ENCODE data around the gene FILIP1.
"Not testable (repeated sequence)": the region's sequence is repeated elsewhere in the genome, so short reads cannot be mapped to it uniquely, and the experiment has no call there.

The FILIP1 gene

DNA sequence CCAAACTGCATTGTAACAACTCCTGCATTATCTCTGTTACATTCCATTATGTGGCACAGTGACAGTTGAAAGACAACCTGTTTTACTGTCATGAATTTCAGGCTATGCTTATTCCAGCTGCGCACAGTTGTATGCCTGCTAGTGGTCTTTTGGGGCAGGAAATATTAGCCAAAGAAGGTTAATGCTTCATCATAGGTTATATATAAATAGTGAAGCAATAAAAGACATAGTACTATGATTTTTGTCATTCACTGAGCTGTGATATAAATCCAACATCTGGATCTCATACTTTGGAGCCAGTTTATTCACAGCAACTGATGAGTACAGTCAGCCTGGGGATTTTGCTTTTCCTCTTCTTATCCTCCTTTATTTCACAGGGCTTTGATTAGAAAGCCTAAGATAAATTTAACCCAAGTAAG is 55.6 kb downstream of the FILIP1 start:
- no peaks in the 10 kb centered on the region for H3K36me3 ChIP-seq (ENCODE audit: low read length)
- H3K27ac ChIP-seq (ENCODE audit: low read depth, low read length), result no peak overlapping the region
- H3K79me2 ChIP-seq (ENCODE audit: insufficient read depth, low read length), result no peaks in the 10 kb centered on the region
- H3K9me3 ChIP-seq (ENCODE audit: insufficient read depth, low read length), result no peaks in the 10 kb centered on the region
- H3K9ac ChIP-seq (ENCODE audit: low read length), result no peak overlapping the region
- H3F3A ChIP-seq (ENCODE audit: insufficient read depth), result no peaks in the 10 kb centered on the region
- no peak overlapping the region for H3K4me3 ChIP-seq (ENCODE audit: insufficient read depth, low read length, poor library complexity, severe bottlenecking)
- H3K4me2 ChIP-seq (ENCODE audit: low read depth, low read length, poor library complexity, severe bottlenecking), result no peak overlapping the region
- TF ChIP-seq, protein P1, sequence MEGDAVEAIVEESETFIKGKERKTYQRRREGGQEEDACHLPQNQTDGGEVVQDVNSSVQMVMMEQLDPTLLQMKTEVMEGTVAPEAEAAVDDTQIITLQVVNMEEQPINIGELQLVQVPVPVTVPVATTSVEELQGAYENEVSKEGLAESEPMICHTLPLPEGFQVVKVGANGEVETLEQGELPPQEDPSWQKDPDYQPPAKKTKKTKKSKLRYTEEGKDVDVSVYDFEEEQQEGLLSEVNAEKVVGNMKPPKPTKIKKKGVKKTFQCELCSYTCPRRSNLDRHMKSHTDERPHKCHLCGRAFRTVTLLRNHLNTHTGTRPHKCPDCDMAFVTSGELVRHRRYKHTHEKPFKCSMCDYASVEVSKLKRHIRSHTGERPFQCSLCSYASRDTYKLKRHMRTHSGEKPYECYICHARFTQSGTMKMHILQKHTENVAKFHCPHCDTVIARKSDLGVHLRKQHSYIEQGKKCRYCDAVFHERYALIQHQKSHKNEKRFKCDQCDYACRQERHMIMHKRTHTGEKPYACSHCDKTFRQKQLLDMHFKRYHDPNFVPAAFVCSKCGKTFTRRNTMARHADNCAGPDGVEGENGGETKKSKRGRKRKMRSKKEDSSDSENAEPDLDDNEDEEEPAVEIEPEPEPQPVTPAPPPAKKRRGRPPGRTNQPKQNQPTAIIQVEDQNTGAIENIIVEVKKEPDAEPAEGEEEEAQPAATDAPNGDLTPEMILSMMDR (IDR thresholded peaks at IDR 0.05; ENCODE audit: insufficient read depth, low read length, poor library complexity, severe bottlenecking), result no peak
- no peak for TF ChIP-seq EZH2phosphoT487 (conservative IDR thresholded peaks at IDR 0.05; ENCODE audit: low read length)
- no peaks in the 10 kb centered on the region for H3K27me3 ChIP-seq (ENCODE audit: low read length)
- no peak overlapping the region for H2AFZ ChIP-seq (ENCODE audit: low read depth, low read length, severe bottlenecking)
- no peaks in the 10 kb centered on the region for H4K20me1 ChIP-seq (ENCODE audit: low read depth, low read length)
- H3K9me2 ChIP-seq (replicated peaks; ENCODE audit: insufficient read depth, low read length), result no peaks in the 10 kb centered on the region

DNA sequence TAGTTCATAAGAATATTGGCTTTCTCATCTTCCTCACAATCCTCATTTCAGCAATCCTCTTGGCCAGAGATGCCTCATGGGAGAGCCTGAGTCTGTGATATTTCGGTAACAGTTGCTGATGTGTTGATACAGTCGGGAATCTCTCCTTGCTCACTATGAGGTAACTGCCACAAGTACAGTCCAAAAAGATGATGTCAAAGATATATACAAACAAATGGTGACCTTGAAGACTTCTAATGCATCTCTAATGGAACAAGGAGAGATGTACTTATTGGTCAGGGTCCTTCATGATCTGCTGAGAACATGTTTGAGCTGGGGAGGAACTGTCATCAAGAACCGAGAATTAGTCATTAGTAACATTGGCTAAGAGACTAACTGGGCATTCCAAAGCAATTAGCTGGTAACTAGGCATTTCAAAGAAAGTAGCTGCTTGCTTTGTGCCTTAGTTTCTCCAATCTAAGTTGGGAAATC is 56.1 kb downstream of the FILIP1 start:
- Histone ChIP-seq H2AFZ (ENCODE audit: low read depth, low read length, severe bottlenecking) (no peak overlapping the region), H3K4me2 (ENCODE audit: low read depth, low read length, poor library complexity, severe bottlenecking) (no peak overlapping the region), H3F3A (ENCODE audit: insufficient read depth) (no peaks in the 10 kb centered on the region)

DNA sequence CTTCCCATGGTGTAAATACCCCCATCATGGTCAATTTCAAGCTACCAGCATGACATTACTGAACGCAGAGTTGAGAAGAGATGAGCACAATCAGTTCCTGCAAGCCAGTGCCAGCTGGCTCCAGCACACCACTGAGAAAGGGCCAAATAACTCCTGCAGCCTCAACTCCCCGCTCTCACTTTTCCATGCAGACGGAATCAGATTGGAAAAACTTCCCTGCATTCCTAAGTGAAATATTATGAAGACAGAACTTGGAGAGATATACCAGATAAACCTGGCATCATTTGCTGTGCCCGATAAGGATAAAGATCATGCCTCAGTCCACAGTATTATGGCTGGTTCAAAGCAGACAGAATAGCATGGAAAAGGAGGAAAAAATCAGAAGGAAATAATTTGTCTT is 56.7 kb downstream of the FILIP1 start:
- H4K20me1 ChIP-seq (ENCODE audit: low read depth, low read length), result no peaks in the 10 kb centered on the region
- H3K36me3 ChIP-seq (ENCODE audit: low read length), result no peaks in the 10 kb centered on the region
- no peak overlapping the region for H3K9ac ChIP-seq (ENCODE audit: low read length)
- H3K9me3 ChIP-seq (ENCODE audit: insufficient read depth, low read length), result no peaks in the 10 kb centered on the region
- TF ChIP-seq, protein P1 (IDR thresholded peaks at IDR 0.05; ENCODE audit: insufficient read depth, low read length, poor library complexity, severe bottlenecking), result no peak
- no peak for TF ChIP-seq EZH2phosphoT487 (conservative IDR thresholded peaks at IDR 0.05; ENCODE audit: low read length)
- no peak overlapping the region for H3K27ac ChIP-seq (ENCODE audit: low read depth, low read length)
- no peaks in the 10 kb centered on the region for H3K9me2 ChIP-seq (replicated peaks; ENCODE audit: insufficient read depth, low read length)
- no peak overlapping the region for H3K4me3 ChIP-seq (ENCODE audit: insufficient read depth, low read length, poor library complexity, severe bottlenecking)
- no peak overlapping the region for H3K4me2 ChIP-seq (ENCODE audit: low read depth, low read length, poor library complexity, severe bottlenecking)
- no peaks in the 10 kb centered on the region for H3K79me2 ChIP-seq (ENCODE audit: insufficient read depth, low read length)
- H3F3A ChIP-seq (ENCODE audit: insufficient read depth), result no peaks in the 10 kb centered on the region
- no peaks in the 10 kb centered on the region for H3K27me3 ChIP-seq (ENCODE audit: low read length)
- no peak overlapping the region for H2AFZ ChIP-seq (ENCODE audit: low read depth, low read length, severe bottlenecking)

More for the DNA sequence above, 56.1 kb downstream of the FILIP1 start:
- Histone ChIP-seq H3K36me3 (ENCODE audit: low read length) (no peaks in the 10 kb centered on the region), H3K9me2 (replicated peaks; ENCODE audit: insufficient read depth, low read length) (no peaks in the 10 kb centered on the region), H3K27ac (ENCODE audit: low read depth, low read length) (no peak overlapping the region), H3K4me3 (ENCODE audit: insufficient read depth, low read length, poor library complexity, severe bottlenecking) (no peak overlapping the region), H3K9me3 (ENCODE audit: insufficient read depth, low read length) (no peaks in the 10 kb centered on the region), H3K27me3 (ENCODE audit: low read length) (no peaks in the 10 kb centered on the region), H3K9ac (ENCODE audit: low read length) (no peak overlapping the region), H3K79me2 (ENCODE audit: insufficient read depth, low read length) (no peaks in the 10 kb centered on the region), H4K20me1 (ENCODE audit: low read depth, low read length) (no peaks in the 10 kb centered on the region)
- TF ChIP-seq, protein P1 (IDR thresholded peaks at IDR 0.05; ENCODE audit: insufficient read depth, low read length, poor library complexity, severe bottlenecking), result no peak
- no peak for TF ChIP-seq EZH2phosphoT487 (conservative IDR thresholded peaks at IDR 0.05; ENCODE audit: low read length)

DNA sequence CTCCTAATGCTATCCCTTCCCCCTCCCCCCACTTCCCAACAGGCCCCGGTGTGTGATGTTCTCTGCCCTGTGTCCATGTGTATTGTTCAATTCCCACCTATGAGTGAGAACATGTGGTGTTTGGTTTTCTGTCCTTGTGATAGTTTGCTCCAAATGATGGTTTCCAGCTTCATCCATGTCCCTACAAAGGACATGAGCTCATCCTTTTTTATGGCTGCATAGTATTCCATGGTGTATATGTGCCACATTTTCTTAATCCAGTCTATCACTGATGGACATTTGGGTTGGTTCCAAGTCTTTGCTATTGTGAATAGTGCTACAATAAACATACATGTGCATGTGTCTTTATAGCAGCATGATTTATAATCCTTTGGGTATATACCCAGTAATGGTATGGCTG is 60.8 kb downstream of the FILIP1 start:
- H3F3A ChIP-seq (ENCODE audit: insufficient read depth); H3K36me3 ChIP-seq (ENCODE audit: low read length); H3K9me2 ChIP-seq (replicated peaks; ENCODE audit: insufficient read depth, low read length); H3K27ac ChIP-seq (ENCODE audit: low read depth, low read length); H3K9me3 ChIP-seq (ENCODE audit: insufficient read depth, low read length); H3K79me2 ChIP-seq (ENCODE audit: insufficient read depth, low read length); H3K4me3 ChIP-seq (ENCODE audit: insufficient read depth, low read length, poor library complexity, severe bottlenecking); H2AFZ ChIP-seq (ENCODE audit: low read depth, low read length, severe bottlenecking); H3K4me2 ChIP-seq (ENCODE audit: low read depth, low read length, poor library complexity, severe bottlenecking); H4K20me1 ChIP-seq (ENCODE audit: low read depth, low read length); H3K27me3 ChIP-seq (ENCODE audit: low read length); H3K9ac ChIP-seq (ENCODE audit: low read length): not testable (repeated sequence)

Measured in SU-DHL-6 (cell line).